WI38 (cell line): Measurements from ENCODE around the gene ALK.

ENCODE experiments used
- H3K4me3 ChIP-seq: 2 replicates; pipeline ENCODE4 v1.5.1; 2011; ENCODE audit warnings: low read depth, mild to moderate bottlenecking, control low read depth, low read length
- CTCF ChIP-seq: IDR thresholded peaks from 2 replicates; pipeline ENCODE4 v1.5.1; 2012; ENCODE audit warnings: low read depth, mild to moderate bottlenecking, control low read depth, low read length

The ALK gene

GRCh38 chr2:29485631-29486030, 435.8 kb downstream of the ALK start:
- no peak overlapping the region for H3K4me3 ChIP-seq
- no peak for TF ChIP-seq CTCF

GRCh38 chr2:29485117-29485516, 436.3 kb downstream of the ALK start:
- H3K4me3 ChIP-seq: no peak overlapping the region
- no peak for TF ChIP-seq CTCF

- H3K4me3 ChIP-seq: no peak overlapping the region
- TF ChIP-seq CTCF: no peak
These were observed 438.5 kb downstream of the ALK start for GRCh38 chr2:29482867-29483266.

- H3K4me3 ChIP-seq: no peak overlapping the region
- no peak for TF ChIP-seq CTCF
These were observed 439.0 kb downstream of the ALK start for GRCh38 chr2:29482348-29482747.

- TF ChIP-seq CTCF: no peak
- H3K4me3 ChIP-seq: no peak overlapping the region
These were observed 440.1 kb downstream of the ALK start for GRCh38 chr2:29481313-29481712.

- no peak overlapping the region for H3K4me3 ChIP-seq
- TF ChIP-seq CTCF: no peak
These were observed 441.0 kb downstream of the ALK start for GRCh38 chr2:29480426-29480825.

- no peak for TF ChIP-seq CTCF
- H3K4me3 ChIP-seq: no peak overlapping the region
These were observed 442.0 kb downstream of the ALK start for GRCh38 chr2:29479401-29479800.
